ELF-1 (cell line): ENCODE measurements around the gene CPEB4.
A peak's percentile ranks its signal among the peaks of the same experiment; 100 is the strongest.

Experiments
- DNase-seq: peaks from one replicate; pipeline ENCODE4 v3.0.0-alpha.2; 2016; ENCODE audit warnings: low read depth, low spot score

CPEB4 gene

DNA sequence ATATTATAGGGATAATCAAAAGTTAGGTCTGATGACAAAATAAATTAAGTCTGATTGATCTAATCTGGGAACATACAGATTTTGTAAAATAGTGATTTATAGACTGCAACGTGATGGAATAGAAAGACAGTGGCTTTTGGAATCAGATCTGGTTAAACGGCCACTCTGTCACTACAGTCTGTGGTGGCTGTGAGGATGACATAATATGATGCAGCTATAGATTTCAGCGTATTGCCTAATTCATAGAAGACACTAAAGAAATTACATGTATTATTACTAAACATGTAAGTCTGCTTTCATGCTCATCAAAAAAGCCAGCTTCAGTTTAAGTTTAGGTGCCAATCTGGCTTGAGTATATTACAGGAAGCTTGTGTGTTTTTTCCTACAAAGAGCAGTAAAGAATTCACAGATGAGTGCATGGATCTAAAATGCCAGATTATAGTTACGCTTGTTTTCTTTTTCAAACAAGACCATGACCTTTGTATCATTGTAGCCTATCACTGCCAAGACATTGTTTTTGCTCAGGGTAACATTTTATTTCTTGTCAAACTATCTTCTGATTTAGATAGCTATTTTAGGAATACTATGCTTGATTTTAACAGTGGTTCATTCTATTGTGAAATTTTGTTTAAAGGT lies 25.7 kb downstream of the CPEB4 start:
- DNase-seq, result no peak

DNA sequence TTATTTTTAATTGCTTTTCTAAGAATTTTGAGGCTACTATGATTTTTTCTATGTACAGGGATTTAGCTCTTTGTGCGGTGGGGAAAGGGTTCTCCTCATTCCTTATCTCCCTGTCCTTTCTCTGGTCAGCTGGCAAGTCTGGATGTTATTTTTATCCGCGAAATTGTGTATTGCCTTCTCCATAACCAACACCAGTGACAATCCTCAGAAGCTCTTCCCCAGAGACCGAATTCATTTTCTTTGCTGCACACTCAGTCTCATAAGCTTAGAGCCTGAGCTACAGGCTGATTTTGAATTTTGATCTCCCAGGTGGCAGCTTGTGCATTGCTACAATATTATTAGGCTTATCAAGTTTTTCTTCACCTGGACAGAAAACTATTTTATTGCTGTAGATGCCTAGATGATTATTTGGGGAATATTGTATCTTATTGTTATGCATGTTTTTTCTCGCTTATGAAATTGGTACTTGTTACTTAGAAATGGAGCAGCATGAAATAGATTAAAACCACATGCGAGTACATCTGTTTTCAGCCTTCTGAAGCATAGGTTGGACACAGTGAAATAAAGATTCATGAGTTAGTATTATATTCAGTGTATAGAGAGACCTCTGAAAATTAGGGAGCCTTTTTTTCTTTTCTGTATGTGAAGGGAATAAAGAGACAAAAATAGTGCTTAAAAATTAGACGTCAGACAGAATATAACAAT lies 27.3 kb downstream of the CPEB4 start:
- no peak for DNase-seq

DNA sequence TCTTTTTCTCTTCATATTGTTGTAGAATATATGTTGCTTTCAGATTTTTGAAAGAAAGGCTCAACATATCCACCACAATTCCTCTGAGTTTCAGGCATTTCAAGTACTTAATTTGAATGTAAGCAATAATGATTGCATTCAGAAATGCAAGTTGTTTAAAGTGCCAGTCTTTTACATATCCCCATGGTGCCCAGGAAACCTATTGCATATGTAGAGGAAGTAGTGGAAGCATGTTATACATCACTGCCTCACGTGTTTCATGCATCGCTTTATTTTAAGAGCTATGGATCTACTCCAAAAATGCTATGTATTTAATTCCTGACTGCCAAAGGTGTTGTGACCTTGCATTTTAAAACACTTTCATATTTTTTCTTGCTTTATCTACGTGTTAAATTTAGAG lies 28.1 kb downstream of the CPEB4 start:
- DNase-seq, result no peak

DNA sequence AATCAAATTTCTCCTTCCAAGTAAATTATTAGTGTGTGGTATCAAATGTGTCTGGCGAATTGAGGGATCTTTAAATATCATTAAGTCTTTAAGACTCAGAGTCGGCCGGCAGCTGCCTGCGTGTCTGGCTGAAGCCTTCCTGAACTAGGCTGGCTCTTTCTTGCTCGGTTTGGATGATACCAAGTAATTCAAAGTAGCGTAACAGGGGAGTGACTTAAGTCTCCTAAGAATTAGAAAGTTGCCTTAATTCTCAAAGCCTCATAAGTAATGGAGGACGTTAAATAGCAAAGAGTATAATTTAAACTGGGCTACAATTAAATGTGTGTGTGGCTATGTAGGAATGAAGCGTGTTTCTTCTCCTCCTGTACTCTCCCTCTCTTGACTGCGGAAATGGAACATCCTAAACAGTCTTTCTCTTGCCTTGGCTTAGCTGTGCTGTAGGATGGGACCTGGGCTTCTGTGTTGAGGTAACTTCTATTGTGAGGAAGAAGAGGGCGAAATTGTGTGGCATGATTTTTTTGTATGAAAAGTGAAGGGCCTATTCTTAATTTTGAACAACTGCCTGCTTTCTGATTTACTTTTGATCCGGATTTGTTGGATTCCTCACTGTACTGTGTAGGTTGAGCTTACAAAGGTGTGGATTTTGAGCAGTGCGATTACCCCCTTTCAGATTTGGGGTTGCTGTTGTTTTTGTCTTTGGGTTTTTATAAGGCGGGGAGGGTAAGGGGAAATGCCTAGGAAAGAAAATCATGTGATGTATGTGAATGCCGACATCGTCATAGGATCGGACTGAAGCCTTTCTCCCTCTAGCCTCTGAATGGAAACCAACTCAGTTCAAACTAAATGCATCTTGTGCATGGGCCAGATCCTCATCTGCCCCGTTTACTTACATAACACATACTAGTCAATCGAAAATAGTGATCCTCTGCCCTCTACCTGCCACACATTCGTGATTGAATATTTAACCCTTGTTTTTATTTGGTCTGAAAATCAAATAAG lies 29.9 kb downstream of the CPEB4 start:
- DNase-seq, result peak; percentile 79

DNA sequence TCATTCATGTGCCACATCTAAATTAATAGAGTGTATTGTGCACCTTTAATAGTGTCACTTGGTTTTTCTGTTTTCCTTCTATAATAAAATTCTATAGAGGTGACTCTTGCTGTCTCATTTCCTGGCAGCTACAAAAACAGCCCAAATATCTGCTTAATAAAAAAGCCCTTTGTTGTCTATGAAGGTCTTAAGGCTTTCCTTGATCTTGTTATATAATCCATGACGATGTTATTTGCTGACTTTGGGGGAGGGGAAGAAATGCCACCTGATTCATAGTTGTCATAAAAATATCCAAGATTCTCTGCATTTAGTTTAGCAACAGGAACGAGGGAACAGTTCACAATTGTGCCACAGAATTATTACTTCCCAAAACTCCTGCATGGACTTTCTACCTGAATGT lies 31.3 kb downstream of the CPEB4 start:
- no peak for DNase-seq

DNA sequence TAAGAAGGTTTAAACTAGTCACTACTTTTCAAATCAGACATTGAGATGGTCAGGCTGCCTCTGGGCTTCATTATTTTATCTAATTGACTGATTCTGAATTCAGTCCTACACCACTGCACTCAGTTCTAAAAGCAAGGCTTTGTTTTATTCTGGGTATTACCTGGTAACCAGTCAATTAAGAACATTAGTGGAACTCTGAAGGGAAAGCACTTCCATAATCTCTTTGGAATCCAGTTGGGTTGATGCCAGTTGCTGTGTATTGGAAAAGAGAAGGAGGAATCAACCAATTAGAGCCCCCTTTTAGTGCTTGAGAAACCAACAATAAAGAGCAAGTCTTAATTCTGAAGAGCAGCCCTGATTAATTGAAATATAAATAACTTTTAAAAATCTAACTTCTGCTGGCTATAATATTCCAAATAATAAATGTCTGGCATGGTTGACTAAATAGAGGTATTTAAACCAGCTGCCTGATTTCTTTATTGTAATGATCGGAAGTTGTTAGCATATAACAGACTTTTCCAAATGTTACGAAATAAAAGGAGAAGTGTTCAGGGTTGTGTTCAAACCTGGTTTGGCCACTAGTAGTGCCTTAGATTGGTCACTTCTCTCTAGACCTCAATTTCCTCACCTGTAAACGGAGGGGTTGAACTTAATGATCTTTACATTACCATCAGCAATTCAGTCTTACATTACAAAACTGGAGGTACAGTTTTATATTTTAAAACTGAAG lies 32.0 kb downstream of the CPEB4 start:
- DNase-seq, result no peak

DNA sequence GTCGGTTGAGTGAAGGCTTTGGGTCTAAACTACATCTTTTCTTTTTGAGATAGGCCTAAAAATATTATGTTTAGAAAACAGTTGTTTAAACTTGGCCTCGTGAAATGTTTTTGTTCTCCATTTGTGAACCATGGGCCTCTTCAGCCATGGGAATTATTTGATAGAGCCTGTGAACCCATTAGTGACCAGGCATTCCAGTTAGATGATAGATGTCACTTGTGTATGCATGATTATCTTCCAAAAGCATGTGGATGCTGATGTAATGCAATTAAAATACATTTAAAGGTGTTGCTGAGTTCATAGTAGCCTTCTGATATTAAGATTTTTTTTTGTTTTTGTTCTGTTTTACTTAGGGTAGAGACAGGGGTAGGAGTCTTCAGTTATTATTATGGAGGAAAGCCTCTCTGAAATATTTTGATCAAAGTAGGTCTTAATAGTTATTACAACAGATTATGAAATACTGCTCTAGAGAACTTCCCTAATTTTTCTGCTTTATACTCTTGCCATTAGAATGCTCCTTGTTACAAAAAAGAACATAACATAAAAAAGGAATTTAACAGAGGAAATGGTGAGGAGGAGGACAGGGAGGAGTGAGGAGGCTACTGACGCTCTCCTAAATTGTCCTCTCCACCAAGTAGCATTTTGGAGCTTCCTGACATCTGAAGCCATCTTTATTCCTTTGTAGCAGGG lies 32.9 kb downstream of the CPEB4 start:
- no peak for DNase-seq

DNA sequence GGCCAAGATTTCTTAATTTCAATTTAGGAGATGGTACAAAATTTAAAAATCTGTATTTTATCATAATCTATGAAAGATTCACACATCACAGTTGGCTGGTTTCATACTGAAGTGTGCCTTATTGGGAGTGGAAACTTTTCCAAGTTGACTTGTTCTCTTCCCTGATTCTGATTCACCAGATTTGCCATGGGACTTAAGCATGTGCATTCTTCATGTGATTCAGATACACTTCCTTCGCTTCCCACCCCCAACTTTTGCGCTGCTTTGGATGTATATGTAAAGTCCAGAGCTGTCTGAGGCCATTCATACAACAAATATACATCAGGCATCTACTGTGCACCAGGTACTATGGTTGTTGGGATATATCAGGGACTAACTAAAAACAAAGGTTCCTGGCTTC lies 34.4 kb downstream of the CPEB4 start:
- no peak for DNase-seq

DNA sequence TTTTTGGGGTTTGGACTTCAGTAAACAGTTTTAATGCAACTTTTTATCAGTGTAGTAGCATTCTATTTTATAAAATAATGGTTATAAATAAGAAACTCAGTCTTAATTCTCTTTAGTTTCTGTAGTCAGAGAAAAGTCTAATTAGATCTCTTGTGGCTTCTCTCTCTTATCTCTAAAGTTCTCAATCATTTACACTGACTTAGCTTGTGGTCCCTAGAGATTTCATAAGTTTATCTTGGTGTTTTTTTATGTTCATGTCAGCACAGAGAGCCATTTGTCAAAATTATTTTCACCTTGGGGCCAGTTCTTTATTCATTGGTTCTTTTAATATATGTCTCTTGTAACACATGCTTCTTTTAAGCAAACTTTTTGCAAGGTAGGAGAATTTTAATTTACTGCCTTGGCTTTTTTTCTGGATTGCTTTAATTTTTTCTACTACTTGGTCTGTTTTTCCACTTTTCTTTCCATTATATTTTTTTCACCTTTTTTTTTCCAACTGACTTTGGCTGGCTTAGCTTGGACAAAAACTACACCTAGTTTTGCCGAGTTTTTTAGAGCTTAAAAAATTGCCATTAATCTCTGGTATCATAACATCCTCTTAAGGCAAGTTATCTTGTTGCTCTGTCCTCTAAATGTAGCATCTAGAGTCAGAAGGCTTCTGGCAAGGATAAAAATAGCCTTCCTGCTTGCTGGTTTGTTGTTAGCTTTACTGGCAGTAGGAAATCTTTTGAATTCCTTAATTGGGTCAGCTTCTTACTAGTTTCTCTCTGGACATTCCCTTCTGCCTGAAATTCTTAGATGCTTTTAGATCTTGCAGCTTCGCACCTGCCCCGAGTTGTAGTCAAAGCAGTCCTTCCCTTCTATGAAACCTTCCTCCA lies 35.3 kb downstream of the CPEB4 start:
- DNase-seq, result no peak

DNA sequence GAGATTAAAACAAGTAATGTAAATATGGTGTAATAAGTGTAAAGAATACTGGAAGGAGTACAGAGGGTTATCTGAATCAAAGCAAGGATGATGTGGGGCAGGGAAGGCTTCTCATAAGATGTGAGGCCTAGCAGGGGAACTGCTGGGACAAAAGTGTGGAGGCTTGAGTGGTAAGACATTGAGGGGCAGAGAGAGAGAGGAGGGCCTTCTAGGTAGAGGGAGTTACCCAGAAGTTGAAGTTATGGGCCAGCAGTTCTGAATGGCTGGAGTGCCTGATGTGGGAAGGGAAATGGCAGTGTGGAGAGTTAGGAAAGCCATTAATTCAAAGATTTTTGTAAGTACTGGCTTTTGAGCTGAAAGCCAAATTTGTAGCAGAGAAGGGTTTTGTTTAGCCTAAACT lies 36.8 kb downstream of the CPEB4 start:
- no peak for DNase-seq

DNA sequence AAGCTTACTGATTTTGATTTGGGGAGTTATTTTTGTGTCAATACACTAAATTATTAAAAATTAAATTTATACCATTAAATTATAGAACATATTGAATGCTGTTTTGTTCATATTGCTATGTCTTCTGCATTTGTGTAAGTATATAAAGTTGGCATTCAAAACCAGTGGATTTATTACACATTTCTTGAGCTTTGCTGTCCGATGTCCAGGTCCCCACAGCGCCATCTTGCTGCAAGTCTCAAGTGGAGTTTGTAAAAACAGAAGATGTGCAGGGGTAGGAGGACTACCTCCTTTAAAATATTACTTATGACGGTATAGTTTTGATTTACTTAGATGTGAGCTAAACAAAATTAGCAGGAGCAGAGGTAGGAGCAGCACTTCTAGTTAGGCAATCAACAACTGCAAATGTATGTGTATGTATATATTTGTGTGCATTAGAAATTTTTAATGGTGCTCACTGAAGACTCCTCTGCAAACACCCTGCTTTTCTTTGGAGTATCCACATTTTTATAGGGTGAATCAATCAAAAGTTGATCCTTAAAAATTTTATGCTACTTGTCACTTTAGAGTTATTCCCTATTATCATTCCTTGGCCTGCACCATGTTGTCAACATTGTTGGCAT lies 37.4 kb downstream of the CPEB4 start:
- DNase-seq, result peak; percentile 7

DNA sequence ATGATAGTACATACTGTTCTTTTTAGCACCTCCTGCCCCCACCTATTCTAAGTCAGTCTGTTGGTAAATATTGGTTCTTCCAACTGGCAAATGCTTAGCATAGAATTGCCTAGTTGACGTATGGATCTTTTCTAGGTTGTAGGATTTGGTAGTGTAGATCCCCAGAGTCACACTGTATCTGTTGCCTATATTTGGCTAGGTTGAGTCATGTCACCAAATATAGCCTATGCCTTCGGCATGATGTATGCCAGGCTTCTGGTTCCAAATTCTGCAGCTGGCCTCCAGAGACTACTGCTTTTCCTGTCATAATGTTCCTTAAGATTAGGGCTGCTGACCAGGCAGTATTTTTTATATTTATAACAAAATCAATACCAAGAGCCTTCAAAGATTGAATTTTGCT lies 38.2 kb downstream of the CPEB4 start:
- DNase-seq, result no peak

DNA sequence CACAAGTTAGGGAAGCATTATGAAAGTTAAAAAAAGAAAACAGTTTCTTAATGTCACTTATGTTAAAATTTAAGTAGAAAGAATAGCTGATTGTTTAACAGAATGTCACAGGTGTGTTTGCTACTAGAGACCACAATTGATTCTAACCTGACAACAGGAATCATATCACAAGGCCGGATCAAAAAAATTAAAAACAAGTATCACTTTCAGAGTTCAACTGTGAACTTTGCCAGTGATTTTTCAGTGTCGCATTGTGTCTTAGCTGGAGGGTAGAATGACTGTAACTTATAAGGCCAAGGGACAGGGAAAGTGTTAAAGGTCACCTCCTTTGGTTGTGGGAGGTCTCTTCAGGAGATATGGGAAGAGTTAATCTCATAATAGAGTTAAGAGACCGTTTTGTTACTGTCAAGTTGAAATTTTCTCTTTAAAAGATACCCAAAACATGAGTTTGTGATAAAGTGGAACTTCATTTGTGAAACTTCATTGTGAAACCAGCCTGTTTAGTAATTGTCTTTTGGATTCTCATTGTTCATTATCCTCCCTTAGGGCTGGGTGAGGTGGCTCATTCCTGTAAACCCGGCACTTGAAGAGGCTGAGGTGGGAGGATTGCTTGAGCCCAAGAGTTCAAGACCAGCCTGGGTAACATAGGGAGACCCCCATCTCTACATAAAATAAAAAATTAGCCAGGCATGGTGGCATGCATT lies 40.9 kb downstream of the CPEB4 start:
- DNase-seq, result no peak

DNA sequence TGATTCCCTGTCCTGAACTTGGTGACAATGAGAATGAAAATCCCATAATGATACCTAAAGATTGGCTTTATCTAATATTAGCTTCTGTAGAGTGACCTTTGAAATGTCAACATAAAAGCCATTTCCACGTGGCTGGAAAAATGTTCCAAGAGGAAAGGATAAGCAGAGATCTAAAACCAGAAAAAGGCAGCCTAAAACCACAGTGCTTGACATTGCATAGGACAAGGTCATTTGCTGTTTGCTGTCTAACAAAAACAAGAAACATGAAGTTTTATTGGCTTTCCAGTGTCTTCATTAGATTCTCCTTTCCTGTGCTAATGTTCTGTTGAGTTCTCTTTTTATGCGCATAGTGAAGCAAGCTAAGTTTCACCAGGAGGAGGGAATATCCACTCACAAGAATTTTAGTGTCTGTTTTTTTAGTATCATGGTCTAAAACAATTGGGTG lies 44.6 kb downstream of the CPEB4 start:
- DNase-seq, result no peak

DNA sequence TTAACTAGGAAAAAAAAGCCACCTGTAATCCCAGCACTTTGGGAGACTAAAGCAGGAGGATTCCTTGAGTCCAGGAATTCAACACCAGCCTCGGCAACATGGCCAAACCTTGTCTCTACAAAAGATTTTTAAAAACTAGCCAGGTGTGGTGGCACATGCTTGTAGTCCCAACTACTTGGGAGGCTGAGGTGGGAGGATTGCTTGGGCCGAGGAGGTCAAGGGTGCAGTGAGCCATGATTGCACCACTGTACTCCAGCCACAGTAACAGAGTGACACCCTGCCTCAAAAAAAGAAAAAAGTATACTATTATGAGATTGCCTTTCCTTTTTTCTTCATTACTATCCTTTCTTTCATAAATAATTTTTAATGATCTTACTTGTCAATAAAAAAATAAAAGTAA lies 45.8 kb downstream of the CPEB4 start:
- DNase-seq, result no peak

DNA sequence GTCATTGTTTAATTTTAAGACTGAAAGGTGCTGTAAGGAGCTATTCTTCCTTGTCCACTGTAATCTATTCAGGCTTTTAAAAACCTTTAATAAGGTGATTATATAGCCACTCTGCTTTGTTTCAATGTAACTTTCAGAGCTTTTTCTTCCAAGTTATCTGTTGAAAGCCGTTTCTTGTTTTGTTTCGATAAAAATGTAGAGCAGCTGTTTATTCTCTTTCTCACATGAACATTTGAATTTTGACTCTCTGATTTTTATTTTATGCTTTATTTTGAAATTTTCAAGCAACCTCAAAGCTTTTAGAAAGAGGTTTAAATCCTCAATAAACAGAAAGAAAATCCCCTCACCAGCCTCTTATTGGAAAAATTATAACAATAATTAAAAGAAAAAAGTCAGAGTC lies 47.2 kb downstream of the CPEB4 start:
- no peak for DNase-seq

DNA sequence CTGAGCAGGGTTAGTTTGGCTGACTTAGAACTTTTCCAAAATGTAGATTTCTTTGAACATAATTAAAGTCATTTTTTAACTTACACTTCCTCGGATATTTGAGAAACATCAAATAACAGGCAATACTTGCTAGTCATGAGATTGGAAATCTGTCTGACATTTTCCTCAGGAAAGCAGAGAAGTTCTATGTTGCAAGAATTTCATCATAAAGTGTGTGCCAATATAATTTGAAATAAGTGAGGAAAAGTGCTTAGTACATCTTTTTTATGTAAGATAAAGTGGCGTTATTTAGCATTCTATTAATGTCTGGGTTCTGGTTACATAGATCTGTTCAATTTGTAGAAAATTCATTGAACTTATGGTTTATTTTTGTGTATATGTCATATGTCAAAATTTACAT lies 52.1 kb downstream of the CPEB4 start:
- DNase-seq, result no peak

DNA sequence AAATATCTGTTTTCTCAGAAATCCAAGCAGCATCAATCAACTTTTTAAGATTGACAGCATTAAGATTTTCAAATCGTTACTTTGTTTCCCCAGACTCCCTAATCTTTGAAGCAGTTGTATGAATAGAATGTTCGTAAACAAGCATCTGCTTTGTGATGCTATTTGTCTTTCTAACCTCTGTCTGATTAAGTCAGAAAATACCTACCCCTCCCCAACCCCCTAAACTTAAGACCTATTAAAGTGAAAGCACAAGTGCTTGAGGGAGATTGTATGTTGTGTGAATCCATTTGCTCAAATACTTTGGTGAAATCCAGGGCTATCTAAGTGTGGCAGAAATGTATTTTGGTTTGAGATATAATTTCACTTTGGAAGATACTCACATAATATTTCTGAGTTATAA lies 53.0 kb downstream of the CPEB4 start:
- DNase-seq, result no peak
